Endothelial cell of umbilical vein (primary cell): ENCODE results near the gene GMPPA. TPM values are rescaled to one million over a fixed set of nuclear protein-coding genes. Genes with fewer than 3 reads are reported as not detected.

ENCODE experiments used
- BruUV-seq: library from RNA; stranded (reverse); fragments of 400-500 nt; replicated peaks from 2 replicates; lab custom pipeline; 2021; lab: Mats Ljungman, UMichigan
- CTCF ChIA-PET: fragments of 300-600, 350-600 bp; sonication (Branson Sonifier 250); formaldehyde crosslinking; loops from one replicate; lab custom pipeline; 2021; ENCODE audit warnings: antibody characterized with exemption, inconsistent platforms; lab: Charles Lee
- POLR2A ChIA-PET: fragments of 300-600, 350-600 bp; sonication (Branson Sonifier 250); formaldehyde crosslinking; loops from one replicate; lab custom pipeline; 2021; ENCODE audit warnings: antibody characterized with exemption, inconsistent platforms; lab: Charles Lee
- DNase-seq: peaks from one replicate; pipeline ENCODE4 v3.0.0-alpha.2; 2011; ENCODE audit warnings: low read depth, low spot score
- FAIRE-seq: peaks from 2 replicates; lab custom pipeline; 2011; peaks lifted over from hg19 to GRCh38; lab: Jason Lieb, UNC
- H2AFZ ChIP-seq: 2 replicates; pipeline ENCODE4 v1.6.0; 2012; ENCODE audit warnings: low read depth, low read length, control low read depth, inconsistent platforms
- H3K27ac ChIP-seq: 2 replicates; pipeline ENCODE4 v1.5.1; 2011; ENCODE audit warnings: low read depth, mild to moderate bottlenecking, control low read depth, low read length, moderate library complexity; ENCODE audit not compliant: insufficient read depth
- H3K27me3 ChIP-seq, 2 experiments: 2 replicates each; pipeline versions ENCODE4 v1.6.0 to v1.6.1; 2011; ENCODE audit warnings: low read length in 2 of 2, mixed read lengths in 1 of 2; ENCODE audit not compliant: control insufficient read depth in 2 of 2, insufficient read depth in 2 of 2
- H3K36me3 ChIP-seq, 2 experiments: 2 replicates in 1 of 2; 3 replicates in 1 of 2; pipeline ENCODE4 v1.5.1; 2011; ENCODE audit warnings: low read length in 2 of 2, mild to moderate bottlenecking in 1 of 2, moderate library complexity in 1 of 2; ENCODE audit not compliant: control insufficient read depth in 2 of 2, insufficient read depth in 2 of 2; ENCODE audit errors: extremely low read depth in 1 of 2
- H3K4me1 ChIP-seq: 3 replicates; pipeline ENCODE4 v1.5.1; 2011; ENCODE audit warnings: mild to moderate bottlenecking, low read length; ENCODE audit not compliant: control insufficient read depth, insufficient read depth; ENCODE audit errors: extremely low read depth
- H3K4me2 ChIP-seq: 2 replicates; pipeline ENCODE4 v1.6.1; 2011; ENCODE audit warnings: low read length, control low read depth, mixed read lengths; ENCODE audit not compliant: insufficient read depth
- H3K4me3 ChIP-seq, 3 experiments: fragments of 200-600 bp in 1 of 3; sonication (generic), shearing (Covaris generic) in 1 of 3; replicated peaks in 1 of 3; 2 replicates each; pipeline ENCODE4 v1.5.1; 2011 to 2016; ENCODE audit warnings: control low read depth in 3 of 3, low read length in 3 of 3, mild to moderate bottlenecking in 2 of 3, inconsistent platforms in 1 of 3, low read depth in 1 of 3, moderate library complexity in 1 of 3; ENCODE audit not compliant: insufficient read depth in 1 of 3
- H3K79me2 ChIP-seq: 2 replicates; pipeline ENCODE4 v1.6.0; 2012; ENCODE audit warnings: low read length, inconsistent platforms; ENCODE audit not compliant: control insufficient read depth, insufficient read depth
- H3K9ac ChIP-seq: replicated peaks from 2 replicates; pipeline ENCODE3; 2011; ENCODE audit warnings: low read length, control low read depth; ENCODE audit not compliant: insufficient read depth; ENCODE audit errors: extremely low read depth
- H3K9me1 ChIP-seq: replicated peaks from 3 replicates; pipeline ENCODE4 v1.6.0; 2011; ENCODE audit warnings: mild to moderate bottlenecking, low read length; ENCODE audit not compliant: control insufficient read depth, insufficient read depth; ENCODE audit errors: extremely low read depth
- H3K9me3 ChIP-seq: replicated peaks from 2 replicates; pipeline ENCODE4 v1.5.1; 2012; ENCODE audit warnings: low read length, inconsistent platforms; ENCODE audit not compliant: control insufficient read depth, insufficient read depth
- H4K20me1 ChIP-seq: replicated peaks from 2 replicates; pipeline ENCODE3; 2011; ENCODE audit warnings: mild to moderate bottlenecking, low read length; ENCODE audit not compliant: control insufficient read depth, insufficient read depth; ENCODE audit errors: extremely low read depth
- CTCF ChIP-seq, 2 donors: IDR thresholded peaks; 1 replicate in 1 of 2; 2 replicates in 1 of 2; pipeline ENCODE4 v1.5.1; 2011; ENCODE audit warnings: low read length in 2 of 2, mild to moderate bottlenecking in 2 of 2, moderate library complexity in 2 of 2, control low read depth in 1 of 2, inconsistent platforms in 1 of 2, low read depth in 1 of 2; ENCODE audit not compliant: insufficient read depth in 1 of 2; ENCODE audit errors: extremely low read depth in 1 of 2
- EZH2 ChIP-seq: IDR thresholded peaks from 2 replicates; pipeline ENCODE4 v1.6.1; 2012; ENCODE audit warnings: borderline replicate concordance, low read depth, mild to moderate bottlenecking, moderate library complexity, low read length, inconsistent platforms; ENCODE audit not compliant: severe bottlenecking
- FOS ChIP-seq: IDR thresholded peaks from 2 replicates; pipeline ENCODE4 v1.6.1; 2011; ENCODE audit warnings: mild to moderate bottlenecking, low read length, moderate library complexity, borderline replicate concordance; ENCODE audit not compliant: insufficient read depth
- GATA2 ChIP-seq: IDR thresholded peaks from 2 replicates; pipeline ENCODE4 v1.7.0; 2011; ENCODE audit warnings: low read depth, mild to moderate bottlenecking, moderate library complexity, mixed read lengths, low read length; ENCODE audit not compliant: insufficient read length, insufficient read depth
- JUN ChIP-seq: IDR thresholded peaks from 2 replicates; pipeline ENCODE4 v1.6.1; 2011; ENCODE audit warnings: borderline replicate concordance, low read depth; ENCODE audit not compliant: insufficient read length, insufficient read depth
- MAX ChIP-seq: IDR thresholded peaks from 2 replicates; pipeline ENCODE4 v1.6.1; 2011; ENCODE audit not compliant: insufficient read depth, insufficient read length
- MYC ChIP-seq: IDR thresholded peaks from one replicate; pipeline ENCODE4 v1.6.1; 2011; ENCODE audit warnings: mild to moderate bottlenecking, low read depth, low read length
- POLR2A ChIP-seq: IDR thresholded peaks from 2 replicates; pipeline ENCODE4 v1.6.1; 2012; ENCODE audit warnings: low read depth, mild to moderate bottlenecking, control low read depth, low read length
- POLR2AphosphoS5 ChIP-seq: IDR thresholded peaks from 2 replicates; pipeline ENCODE4 v1.6.1; 2012; ENCODE audit warnings: low read depth, mild to moderate bottlenecking, control low read depth, low read length, moderate library complexity; ENCODE audit not compliant: insufficient read depth
- dilution Hi-C: fragments of 300-500 bp; cut with MboI; formaldehyde crosslinking; loops from one replicate; pipeline ENCODE4 v1.15.0; 2019; ENCODE audit warnings: low sequenced_read_pairs; ENCODE audit not compliant: extremely low pct_ligation_motif_present
- intact Hi-C: fragments of 100-400 bp; cut with micrococcal nuclease; formaldehyde crosslinking; loops from one replicate; pipeline ENCODE4 v1.10.0; 2022
- polyA plus RNA-seq, 4 experiments: library from polyadenylated mRNA; depleted of rRNA in 3 of 4; stranded (reverse) in 3 of 4; unstranded in 1 of 4; fragments of >200 nt; gene quantifications; 2 replicates each; pipeline versions ENCODE4 v1.2.1 to v1.2.3, GENCODE V29; 2011 to 2012; ENCODE audit warnings: missing spikeins in 1 of 4
- total RNA-seq: library from RNA; stranded (reverse); gene quantifications from 2 replicates; pipeline ENCODE4 v1.2.3, GENCODE V29; 2021

The GMPPA gene
- total and polyA plus RNA-seq, 2 donors (not counting 3 experiments of a cell fraction or from before 2014, with no cell fraction given) = 39.1 to 104 TPM

- dilution Hi-C loops (no loop called here), intact Hi-C loops (no loop called here)
- H4K20me1 ChIP-seq = no peaks in the 10 kb centered on the region
- H3K27me3 ChIP-seq = peaks cover 56 to 57% of the 10 kb centered on the region in 2 experiments
- H3K36me3 ChIP-seq = no peaks in the 10 kb centered on the region
- no TSS peak for BruUV-seq
- POLR2A ChIA-PET = no interaction called here
- H3K9ac ChIP-seq = no peak overlapping the region
- H3K9me3 ChIP-seq = no peaks in the 10 kb centered on the region
- FAIRE-seq = no peak
- H2AFZ ChIP-seq = no peak overlapping the region
- no peak for DNase-seq
- CTCF ChIA-PET = interaction anchor here (1.1 to 5.3 kb wide), 5 partner anchors 11 to 117 kb away, joined by 4 to 86 read pairs (median 67); partner anchors contain the start of gene GMPPA
- no peak overlapping the region for H3K27ac ChIP-seq
- no peaks in the 10 kb centered on the region for H3K79me2 ChIP-seq
- H3K4me3 ChIP-seq = no peak overlapping the region
- no peak overlapping the region for H3K4me2 ChIP-seq
- H3K4me1 ChIP-seq = no peaks in the 10 kb centered on the region
- no peaks in the 10 kb centered on the region for H3K9me1 ChIP-seq
- no peak for TF ChIP-seq FOS
- no peak for TF ChIP-seq MAX
- TF ChIP-seq CTCF (IDR thresholded peaks at IDR 0.05; ENCODE audit: extremely low read depth in 1 of 2, insufficient read depth in 1 of 2, low read depth in 1 of 2, low read length in 2 of 2) = no peak
- no peak for TF ChIP-seq EZH2
- no peak for TF ChIP-seq JUN
- TF ChIP-seq MYC = no peak
- TF ChIP-seq POLR2A = no peak
- no peak for TF ChIP-seq POLR2AphosphoS5
- no peak for TF ChIP-seq GATA2
These were observed 20.8 kb downstream of the GMPPA start for GRCh38 chr2:219519526-219519916.
